Hematopoietic multipotent progenitor cell (in vitro differentiated cells): ENCODE measurements around the gene SPTBN4. TPM values are rescaled to one million over a fixed set of nuclear protein-coding genes. Genes with fewer than 3 reads are reported as not detected.
"Not testable (repeated sequence)": the region's sequence is repeated elsewhere in the genome, so short reads cannot be mapped to it uniquely, and the experiment has no call there.

ENCODE experiments used
- DNase-seq, 3 donors: peaks; one replicate each; pipeline ENCODE4 v3.0.0-alpha.2; 2011 to 2015; ENCODE audit warnings: low read depth in 2 of 3, low spot score in 2 of 3
- total RNA-seq: library from RNA; depleted of rRNA; stranded (reverse); fragments of >200 nt; gene quantifications from one replicate; pipeline ENCODE4 v1.2.3, GENCODE V29; 2012

The SPTBN4 gene
- total RNA-seq: 0.27 TPM

- DNase-seq: no peak
These were observed at the start of gene SPTBN4 for GRCh38 chr19:40466985-40467734. SPTBN4 (plus strand) TSS chr19:40467001; CDS start chr19:40472622, 5,621 bp downstream.

DNA sequence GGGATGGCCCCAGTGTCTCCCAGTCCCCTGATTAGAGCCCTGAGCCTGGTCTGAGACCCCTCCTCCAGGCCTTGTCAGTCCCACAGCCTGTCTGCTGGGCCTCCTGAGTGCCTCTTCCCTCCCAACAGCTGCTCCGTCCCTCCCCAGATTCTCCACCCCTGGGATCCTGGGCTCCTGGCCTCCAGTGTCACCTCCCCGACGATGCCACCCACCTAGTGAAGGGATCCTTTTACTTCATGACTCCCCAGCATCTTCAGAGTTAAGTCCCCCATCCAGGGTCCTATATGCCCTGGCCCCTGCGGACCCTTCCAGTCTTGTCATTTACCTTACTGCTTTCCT is 49.2 kb upstream of the SPTBN4 start:
- DNase-seq: no peak

DNA sequence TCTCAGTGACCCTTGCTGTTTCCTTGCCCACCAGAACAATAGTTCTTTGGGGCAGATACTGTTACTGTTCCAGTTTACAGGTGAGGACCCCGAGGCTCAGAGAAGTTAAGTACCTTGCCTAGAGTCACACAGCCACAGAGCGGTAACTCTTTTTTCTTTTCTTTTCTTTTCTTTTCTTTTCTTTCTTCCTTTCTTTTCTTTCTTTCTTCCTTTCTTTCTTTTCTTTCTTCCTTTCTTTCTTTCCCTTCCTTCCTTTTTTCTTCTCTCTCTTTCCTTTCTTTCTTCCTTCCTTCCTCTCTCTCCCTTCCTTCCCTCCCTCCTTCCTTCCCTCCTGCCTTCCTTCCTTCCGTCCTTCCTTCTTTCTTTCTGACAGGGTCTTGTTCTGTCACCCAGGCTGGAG is 48.8 kb upstream of the SPTBN4 start:
- no peak for DNase-seq

- no peak for DNase-seq
These were observed 47.7 kb upstream of the SPTBN4 start for GRCh38 chr19:40419066-40419612.

- no peak for DNase-seq
These were observed 47.0 kb upstream of the SPTBN4 start for GRCh38 chr19:40419780-40420179.

- DNase-seq: no peak
These were observed 46.4 kb upstream of the SPTBN4 start for GRCh38 chr19:40420451-40420765.

DNA sequence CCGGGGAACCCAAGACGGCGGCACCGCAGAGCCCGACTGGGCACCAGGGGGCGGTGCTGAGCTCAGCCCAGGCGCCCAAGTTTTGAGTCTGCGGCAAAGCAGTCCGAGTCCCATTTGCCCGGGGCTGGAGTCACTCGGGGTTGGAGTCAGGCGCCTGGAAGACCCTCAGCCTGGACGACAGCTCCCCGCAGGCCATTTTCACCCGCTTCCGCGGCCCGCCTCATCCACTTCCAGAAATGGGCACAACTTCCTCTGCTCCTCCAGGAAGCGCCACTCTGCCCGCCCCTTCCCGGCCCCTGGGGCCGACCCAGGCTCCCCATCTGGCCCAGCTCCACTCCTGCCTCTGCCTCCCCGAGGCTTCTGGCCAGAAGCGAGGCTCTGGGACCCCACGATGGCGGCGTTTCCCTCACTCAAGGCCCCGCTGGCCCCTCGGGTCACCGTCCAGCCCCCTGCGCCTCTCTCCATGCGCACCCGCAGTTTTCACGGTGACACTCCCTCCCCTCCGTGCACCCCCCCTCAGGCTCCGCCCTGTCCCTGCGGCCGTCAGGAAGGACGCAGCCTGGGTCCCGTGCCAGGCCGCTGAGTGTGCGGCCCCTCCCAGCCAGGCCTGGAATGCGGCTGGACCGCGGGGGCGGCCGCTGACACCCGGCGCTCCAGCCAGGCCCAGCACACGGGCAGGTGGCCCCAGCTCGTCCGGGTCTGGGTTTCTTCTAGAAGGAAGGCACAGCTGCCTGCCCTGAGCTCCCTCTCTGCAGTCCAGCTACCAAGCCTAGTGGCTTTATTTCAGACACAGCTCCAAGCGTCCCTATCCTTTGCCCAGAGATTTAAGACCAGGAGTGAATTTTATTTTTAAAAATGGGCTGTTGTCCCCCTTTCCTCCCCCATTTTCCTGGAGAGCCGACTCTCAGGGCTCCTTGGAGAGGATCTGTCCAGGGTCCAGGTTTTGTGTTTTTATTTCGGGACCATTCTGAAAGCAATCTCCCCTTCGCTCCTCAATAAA is 45.7 kb upstream of the SPTBN4 start:
- peak in 2 of 3 donors; percentile 73 to 76 for DNase-seq

DNA sequence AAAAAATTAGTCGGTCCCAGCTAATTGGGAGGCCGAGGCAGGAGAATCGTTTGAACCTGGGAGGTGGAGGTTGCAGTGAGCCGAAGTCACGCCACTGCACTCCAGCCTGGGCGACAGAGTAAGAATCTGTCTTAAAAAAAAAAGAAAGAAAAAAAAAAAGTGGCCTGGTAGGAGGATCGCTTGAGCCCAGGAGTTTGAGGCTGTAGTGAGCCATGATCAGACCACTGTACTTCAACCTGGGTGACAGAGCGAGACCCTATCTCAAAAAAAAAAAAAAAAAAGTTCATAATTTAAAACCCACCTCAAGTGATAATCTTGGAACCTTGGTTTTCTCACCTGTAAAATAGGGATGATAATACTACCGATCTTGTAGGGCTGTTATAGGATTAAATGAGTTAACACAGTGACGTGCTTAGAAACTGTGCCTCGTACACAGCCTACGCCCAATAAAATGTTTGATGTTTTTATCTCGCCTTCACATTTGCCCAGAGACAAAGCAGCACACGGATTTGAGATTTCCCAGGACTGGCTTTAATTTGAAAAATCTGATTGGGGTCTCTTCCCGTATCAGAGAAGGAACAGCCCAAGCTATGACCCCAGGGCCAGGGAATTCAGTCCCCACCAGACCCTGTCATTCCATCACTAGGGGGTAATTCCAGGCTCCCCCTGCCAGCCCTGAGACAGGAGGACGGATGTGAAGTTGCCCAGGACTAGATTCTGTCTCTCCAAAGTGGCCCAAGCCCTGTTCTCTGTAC is 44.6 kb upstream of the SPTBN4 start:
- no peak for DNase-seq

DNA sequence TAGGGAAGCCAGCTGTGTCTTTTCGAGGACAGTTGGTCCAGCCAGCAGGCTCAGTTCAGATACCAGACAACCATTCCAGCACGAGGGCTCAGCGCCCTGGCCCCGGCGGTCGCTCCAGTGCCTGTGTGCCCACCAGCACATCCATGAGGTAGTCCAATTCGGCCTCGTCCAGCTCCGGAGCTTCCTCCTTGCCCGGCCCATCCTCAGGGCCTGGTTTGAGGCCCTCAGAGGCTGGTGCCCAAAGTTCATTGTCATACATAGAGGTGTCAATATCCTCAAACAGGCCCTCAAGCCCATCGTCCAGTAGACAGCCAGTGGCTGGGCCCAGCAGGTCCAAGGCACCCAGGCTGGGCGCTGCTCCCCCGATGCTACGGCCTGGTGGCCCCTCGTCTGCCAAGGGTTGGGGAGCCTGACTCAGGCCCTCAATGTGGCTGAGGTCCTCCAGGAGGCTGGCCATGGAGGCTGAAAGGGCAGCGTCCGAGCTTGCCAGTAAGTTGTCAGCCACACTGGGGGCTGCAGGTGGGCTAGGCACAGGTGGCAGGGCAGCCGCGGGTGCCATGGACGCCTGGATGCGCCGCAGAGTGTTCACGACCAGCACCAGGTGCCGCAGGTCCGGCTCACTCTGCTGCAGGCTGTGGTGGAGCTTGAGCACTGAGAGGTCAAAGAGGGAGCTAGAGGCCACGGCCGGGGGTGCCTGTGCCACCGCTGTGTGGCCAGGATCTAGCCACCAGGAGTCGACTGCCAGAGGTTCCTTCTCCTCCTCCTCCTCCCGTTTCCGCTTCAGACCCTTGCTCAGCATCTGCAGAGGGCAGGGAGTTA is 43.8 kb upstream of the SPTBN4 start:
- DNase-seq: no peak

DNA sequence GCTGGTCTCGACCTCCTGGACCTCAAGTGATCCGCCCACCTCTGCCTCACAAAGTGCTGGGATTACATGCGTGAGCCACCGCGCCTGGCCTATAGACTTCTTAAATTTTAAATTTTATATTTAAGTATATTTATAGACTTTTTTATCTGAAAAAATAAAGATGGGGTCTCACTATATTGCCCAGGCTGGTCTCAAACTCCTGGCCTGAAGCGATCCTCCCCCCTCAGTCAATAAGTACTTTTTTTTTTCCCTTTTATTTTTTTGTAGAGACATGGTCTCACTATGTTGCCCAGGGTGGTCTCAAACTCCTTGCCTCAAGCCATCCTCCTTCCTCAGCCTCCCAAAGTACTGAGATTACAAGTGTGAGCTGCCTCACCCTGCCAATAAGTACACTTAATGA is 42.9 kb upstream of the SPTBN4 start:
- no peak for DNase-seq

GRCh38 chr19:40424637-40425449 is 42.0 kb upstream of the SPTBN4 start:
- DNase-seq: no peak

DNA sequence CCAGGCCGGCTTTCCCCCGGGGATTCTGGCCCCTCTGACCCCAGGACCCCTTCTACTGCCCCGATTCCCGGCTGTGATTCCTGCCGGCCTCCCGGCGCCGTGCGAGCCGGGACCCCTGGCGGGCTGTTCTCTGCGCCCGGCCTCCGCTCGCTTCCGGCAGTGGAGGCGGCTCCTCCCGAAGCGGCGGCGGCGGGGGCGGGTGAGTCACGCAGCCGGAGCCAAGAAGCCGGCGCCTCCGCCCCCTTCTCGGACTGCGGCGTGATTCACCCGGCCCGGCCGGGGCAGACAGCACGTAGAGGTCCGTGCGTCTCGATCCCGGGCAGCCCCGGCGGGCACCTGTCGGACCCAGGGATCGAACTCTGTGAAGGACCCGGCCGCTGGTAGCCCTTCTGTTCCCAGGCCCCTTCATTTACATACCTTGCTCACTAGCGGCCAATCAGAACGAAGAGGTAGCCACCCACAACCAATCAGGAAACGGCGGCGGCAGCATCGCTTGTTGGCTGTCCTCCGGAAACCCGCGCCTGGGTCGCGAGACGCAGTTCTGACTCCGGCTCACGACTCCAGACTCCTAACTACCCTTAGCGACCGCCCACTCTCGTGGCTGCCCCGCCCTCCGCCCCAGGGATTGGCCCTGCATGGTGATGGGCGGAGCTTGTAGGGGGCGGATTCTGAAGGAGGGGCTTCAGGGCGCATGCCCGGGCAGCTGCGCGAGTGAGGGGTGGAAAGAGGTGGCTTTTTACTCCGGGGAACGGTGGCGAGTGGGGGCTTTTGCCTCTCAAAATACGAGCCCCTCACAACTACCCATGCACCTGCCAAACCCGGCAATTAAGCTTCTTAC is 41.1 kb upstream of the SPTBN4 start, which contains the start of gene SERTAD1:
TSS of gene SERTAD1 (minus strand) at position 543 of the 838 bp plus-strand sequence. CDS start 2,446 bp downstream, outside the sequence.
- DNase-seq: peak; percentile 98 to 100 (median 99)

DNA sequence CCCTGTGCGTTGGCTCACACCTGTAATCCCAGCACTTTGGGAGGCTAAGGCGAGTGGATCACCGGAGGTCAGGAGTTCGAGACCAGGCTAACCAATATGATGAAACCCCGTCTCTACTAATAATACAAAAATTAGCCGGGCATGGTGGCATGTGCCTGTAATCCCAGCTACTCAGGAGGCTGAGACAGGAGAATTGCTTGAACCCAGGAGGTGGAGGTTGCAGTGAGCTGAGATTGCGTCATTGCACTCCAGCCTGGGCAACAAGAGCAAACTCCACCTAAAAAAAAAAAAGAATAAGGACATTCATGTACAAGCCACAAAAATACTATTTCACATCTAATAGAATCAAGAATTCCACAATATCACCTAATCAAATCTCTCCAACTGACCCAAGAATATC is 38.6 kb upstream of the SPTBN4 start:
- not testable (repeated sequence) for DNase-seq

DNA sequence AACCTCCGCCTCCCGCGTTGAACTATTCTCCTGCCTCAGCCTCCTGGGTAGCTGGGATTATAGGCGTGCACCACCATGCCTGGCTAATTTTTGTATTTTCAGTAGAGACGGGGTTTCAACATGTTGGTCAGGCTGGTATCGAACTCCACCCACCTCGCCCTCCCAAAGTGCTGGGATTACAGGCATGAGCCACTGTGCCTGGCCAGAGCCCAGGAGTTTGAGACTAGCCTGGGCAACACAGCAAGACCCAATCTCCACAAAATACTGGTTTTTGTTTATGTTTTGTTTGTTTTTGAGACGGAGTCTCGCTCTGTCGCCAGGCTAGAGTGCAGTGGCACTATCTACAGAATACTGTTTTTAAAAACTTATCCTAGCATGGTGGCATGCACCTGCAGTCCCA is 36.6 kb upstream of the SPTBN4 start:
- not testable (repeated sequence) for DNase-seq

GRCh38 chr19:40431698-40432097 is 35.1 kb upstream of the SPTBN4 start:
- no peak for DNase-seq

DNA sequence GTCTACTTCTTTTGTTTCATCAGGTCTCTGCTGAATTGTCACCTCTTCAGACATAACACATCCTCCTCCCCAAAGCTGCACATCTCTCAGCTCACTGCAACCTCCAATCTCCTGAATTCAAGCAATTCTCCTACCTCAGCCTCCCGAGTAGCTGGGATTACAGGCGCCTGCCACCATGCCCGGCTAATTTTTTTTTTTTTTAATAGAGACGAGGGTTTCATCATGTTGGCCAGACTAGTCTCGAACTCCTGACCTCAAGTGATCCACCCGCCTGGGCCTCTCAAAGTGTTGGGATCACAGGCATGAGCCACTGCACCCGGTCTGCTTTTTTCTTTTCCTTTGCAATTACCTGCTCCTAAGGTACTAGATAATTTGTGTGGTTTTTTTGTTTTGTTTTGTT is 34.0 kb upstream of the SPTBN4 start:
- not testable (repeated sequence) for DNase-seq

DNA sequence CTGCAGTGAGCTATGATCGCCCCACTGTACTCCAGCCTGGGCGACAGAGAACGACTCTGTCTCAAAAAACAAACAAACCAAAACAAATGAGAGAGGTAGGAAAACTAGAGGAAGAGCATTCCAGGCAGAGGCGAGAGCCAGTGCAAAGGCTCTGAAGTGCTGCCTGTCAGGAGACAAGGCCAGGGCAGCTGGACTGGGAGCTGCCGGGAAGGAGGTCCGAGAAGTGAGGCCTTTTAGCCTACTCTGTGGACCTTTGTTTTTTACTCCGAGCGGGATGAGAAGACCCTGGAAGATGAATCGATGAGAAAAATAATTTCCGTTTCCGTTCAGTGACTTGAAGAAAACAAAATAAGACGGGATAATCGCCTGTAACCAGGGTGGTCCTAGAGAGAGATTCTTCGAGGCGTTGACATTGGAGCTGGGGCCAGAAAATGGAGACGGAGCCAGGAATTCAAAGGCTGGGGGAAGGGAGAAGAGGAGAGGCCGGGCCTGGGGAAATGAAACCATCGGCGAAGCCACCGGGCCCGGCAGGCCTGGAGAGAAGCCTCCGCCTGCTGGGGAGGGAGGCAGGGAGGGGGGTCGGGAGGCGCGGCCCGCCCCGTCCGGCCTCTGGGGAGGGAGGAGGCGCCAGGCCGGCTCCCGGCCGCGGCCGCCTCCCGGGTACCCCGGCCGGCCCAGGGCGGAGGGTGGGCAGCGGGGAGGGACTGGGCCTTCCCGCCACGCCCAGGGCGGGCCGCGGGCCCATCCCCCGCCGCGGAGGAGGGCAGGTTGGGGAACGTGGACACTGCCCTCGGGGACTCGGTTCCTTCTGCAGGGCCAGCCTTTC is 33.2 kb upstream of the SPTBN4 start:
- peak in 2 of 3 donors; percentile 69 to 79 for DNase-seq
